ENCODE measurements around the gene AIRE.

Gene AIRE

GRCh38 chr21:44288251-44289110 lies 2.8 kb downstream of the AIRE start:
- Histone ChIP-seq H3K4me2 (no peak overlapping the region), H3K27ac (no peak overlapping the region), H3K9me3 (replicated peaks in 1 of 11) (no peaks in the 10 kb centered on the region), H3K27me3 (peaks cover 0 to 6% (median 0%) of the 10 kb centered on the region in 11 experiments; a peak in 1 of 22 replicates), H4K20me1 (peaks cover 0 to 17% (median 0%) of the 10 kb centered on the region in 11 experiments; a peak in 2 of 22 replicates), H3K4me1 (peaks cover 18 to 47% (median 36%) of the 10 kb centered on the region in 10 experiments), H3K9ac (no peak overlapping the region), H3K4me3 (no peak overlapping the region), H3K36me3 (no peaks in the 10 kb centered on the region)
- no peak for TF ChIP-seq Cebpa-rat (IDR thresholded peaks at IDR 0.05)

- Histone ChIP-seq H3K4me3 (no peak overlapping the region), H3K9ac (no peak overlapping the region), H3K4me2 (no peak overlapping the region), H4K20me1 (peaks cover 0 to 17% (median 0%) of the 10 kb centered on the region in 11 experiments; a peak in 1 of 22 replicates), H3K27ac (no peak overlapping the region), H3K27me3 (no peaks in the 10 kb centered on the region), H3K4me1 (peaks cover 12 to 42% (median 29%) of the 10 kb centered on the region in 10 experiments), H3K9me3 (replicated peaks in 1 of 11) (no peaks in the 10 kb centered on the region), H3K36me3 (no peaks in the 10 kb centered on the region)
- TF ChIP-seq Cebpa-rat (IDR thresholded peaks at IDR 0.05), result no peak
Observed at GRCh38 chr21:44289381-44290010, 3.8 kb downstream of the AIRE start.

GRCh38 chr21:44290327-44291077 lies 4.8 kb downstream of the AIRE start:
- no peak overlapping the region for H3K9ac ChIP-seq
- H3K4me1 ChIP-seq, result peaks cover 22 to 42% (median 29%) of the 10 kb centered on the region in 10 experiments
- TF ChIP-seq Cebpa-rat (IDR thresholded peaks at IDR 0.05), result no peak
- H3K27me3 ChIP-seq, result no peaks in the 10 kb centered on the region
- no peak overlapping the region for H3K27ac ChIP-seq
- no peaks in the 10 kb centered on the region for H3K36me3 ChIP-seq
- no peaks in the 10 kb centered on the region for H3K9me3 ChIP-seq (replicated peaks in 1 of 11)
- no peak overlapping the region for H3K4me3 ChIP-seq
- H3K4me2 ChIP-seq, result no peak overlapping the region
- peaks cover 0 to 17% (median 0%) of the 10 kb centered on the region in 11 experiments; a peak in 2 of 22 replicates for H4K20me1 ChIP-seq

GRCh38 chr21:44291078-44291935 lies 5.6 kb downstream of the AIRE start:
- Histone ChIP-seq H3K36me3 (no peaks in the 10 kb centered on the region), H3K9me3 (replicated peaks in 1 of 11) (no peaks in the 10 kb centered on the region), H4K20me1 (peaks cover 0 to 17% (median 0%) of the 10 kb centered on the region in 11 experiments; a peak in 2 of 22 replicates), H3K27ac (no peak overlapping the region), H3K27me3 (no peaks in the 10 kb centered on the region), H3K9ac (no peak overlapping the region), H3K4me2 (no peak overlapping the region), H3K4me3 (no peak overlapping the region), H3K4me1 (peaks cover 28 to 46% (median 34%) of the 10 kb centered on the region in 10 experiments)
- no peak for TF ChIP-seq Cebpa-rat (IDR thresholded peaks at IDR 0.05)

- H3K4me1 ChIP-seq, result peaks cover 28 to 45% (median 33%) of the 10 kb centered on the region in 10 experiments
- peaks cover 0 to 17% (median 0%) of the 10 kb centered on the region in 11 experiments; a peak in 1 of 22 replicates for H4K20me1 ChIP-seq
- no peaks in the 10 kb centered on the region for H3K9me3 ChIP-seq (replicated peaks in 1 of 11)
- H3K4me2 ChIP-seq, result no peak overlapping the region
- TF ChIP-seq Cebpa-rat (IDR thresholded peaks at IDR 0.05), result no peak
- H3K27ac ChIP-seq, result no peak overlapping the region
- H3K36me3 ChIP-seq, result no peaks in the 10 kb centered on the region
- H3K27me3 ChIP-seq, result no peaks in the 10 kb centered on the region
- no peak overlapping the region for H3K4me3 ChIP-seq
- H3K9ac ChIP-seq, result no peak overlapping the region
Observed at GRCh38 chr21:44291936-44292811, 6.5 kb downstream of the AIRE start.

- no peak overlapping the region for H3K27ac ChIP-seq
- no peaks in the 10 kb centered on the region for H3K27me3 ChIP-seq
- H3K9ac ChIP-seq, result no peak overlapping the region
- peaks cover 0 to 17% (median 0%) of the 10 kb centered on the region in 11 experiments; a peak in 1 of 22 replicates for H4K20me1 ChIP-seq
- H3K9me3 ChIP-seq (replicated peaks in 1 of 11), result no peaks in the 10 kb centered on the region
- H3K4me1 ChIP-seq, result peaks cover 33 to 46% (median 35%) of the 10 kb centered on the region in 10 experiments
- H3K4me2 ChIP-seq, result no peak overlapping the region
- no peaks in the 10 kb centered on the region for H3K36me3 ChIP-seq
- no peak for TF ChIP-seq Cebpa-rat (IDR thresholded peaks at IDR 0.05)
- H3K4me3 ChIP-seq, result no peak overlapping the region
Observed at GRCh38 chr21:44292812-44293195, 7.1 kb downstream of the AIRE start.

GRCh38 chr21:44293551-44294231 lies 8.0 kb downstream of the AIRE start:
- H3K4me2 ChIP-seq, result 0 out of 22 replicates have a peak overlapping the region, but pooled peaks of 1 of the 11 experiments have one; percentile 21
- no peak overlapping the region for H3K9ac ChIP-seq
- peaks cover 0 to 17% (median 0%) of the 10 kb centered on the region in 11 experiments; a peak in 1 of 22 replicates for H4K20me1 ChIP-seq
- no peaks in the 10 kb centered on the region for H3K9me3 ChIP-seq (replicated peaks in 1 of 11)
- H3K4me1 ChIP-seq, result peaks cover 42 to 55% (median 44%) of the 10 kb centered on the region in 10 experiments
- H3K36me3 ChIP-seq, result no peaks in the 10 kb centered on the region
- no peak overlapping the region for H3K4me3 ChIP-seq
- H3K27ac ChIP-seq, result no peak overlapping the region
- TF ChIP-seq Cebpa-rat (IDR thresholded peaks at IDR 0.05), result no peak
- H3K27me3 ChIP-seq, result no peaks in the 10 kb centered on the region

Data from BLaER1 treated with 17β-estradiol and CSF1 and Interleukin-3, amounts not matched to agents 10 nM and 100 nM (cell line).